GM12878 (cell line): Measurements from ENCODE around the gene TRPM6. TPM values are rescaled to one million over a fixed set of nuclear protein-coding genes. Genes with fewer than 3 reads are reported as not detected.

Source experiments
- ATAC-seq: fragments of 200-7000 bp; cut with Tn5 transposase; 3 replicates; pipeline ENCODE4 v1.9.1; 2020; ENCODE audit warnings: mild to moderate bottlenecking, moderate library complexity
- BruUV-seq: library from RNA; stranded (reverse); fragments of 400-500 nt; replicated peaks from 2 replicates; lab custom pipeline; 2021; lab: Mats Ljungman, UMichigan
- CTCF ChIA-PET: fragments of 300-600 bp; sonication (Branson Sonifier 250); formaldehyde crosslinking; extraction: SDS; loops from one replicate; lab custom pipeline; 2021; ENCODE audit warnings: inconsistent platforms; lab: Yijun Ruan, JAX
- POLR2A ChIA-PET: fragments of 350-600 bp; formaldehyde crosslinking; extraction: SDS; loops from one replicate; lab custom pipeline; 2021; ENCODE audit warnings: inconsistent platforms; lab: Charles Lee
- RAD21 ChIA-PET: fragments of 300-600 bp; sonication (Branson Sonifier 250); formaldehyde crosslinking; loops from one replicate; lab custom pipeline; 2023; ENCODE audit warnings: antibody characterized with exemption; ENCODE audit not compliant: unreplicated experiment; lab: Charles Lee
- SMC1A ChIA-PET: fragments of 300-600 bp; sonication (Branson Sonifier 250); formaldehyde crosslinking; loops from one replicate; lab custom pipeline; 2023; ENCODE audit not compliant: unreplicated experiment, uncharacterized antibody; lab: Charles Lee
- DNase-seq: peaks from one replicate; pipeline ENCODE4 v3.0.0-alpha.2; 2011; ENCODE audit warnings: low read depth, low spot score
- FAIRE-seq: peaks from 3 replicates; lab custom pipeline; 2011; peaks lifted over from hg19 to GRCh38; lab: Jason Lieb, UNC
- H2AFZ ChIP-seq: 2 replicates; pipeline ENCODE4 v1.6.0; 2011; ENCODE audit warnings: low read depth, low read length, control low read depth; ENCODE audit not compliant: control insufficient read depth
- H3K27ac ChIP-seq: 2 replicates; pipeline ENCODE4 v1.5.1; 2011; ENCODE audit warnings: control low read depth; ENCODE audit not compliant: control insufficient read depth, insufficient read depth
- H3K27me3 ChIP-seq, 2 experiments: replicated peaks in 1 of 2; 2 replicates each; pipeline versions ENCODE4 v1.6.0 to v1.6.1; 2011; ENCODE audit warnings: low read length in 1 of 2; ENCODE audit not compliant: control insufficient read depth in 2 of 2, insufficient read depth in 2 of 2
- H3K36me3 ChIP-seq, 2 experiments: 2 replicates each; pipeline ENCODE4 v1.5.1; 2011; ENCODE audit warnings: low read length in 1 of 2; ENCODE audit not compliant: control insufficient read depth in 2 of 2, insufficient read depth in 2 of 2
- H3K4me1 ChIP-seq: 2 replicates; pipeline ENCODE4 v1.6.1; 2011; ENCODE audit warnings: mild to moderate bottlenecking, low read length, moderate library complexity, mixed read lengths; ENCODE audit not compliant: control insufficient read depth, insufficient read depth
- H3K4me2 ChIP-seq: 2 replicates; pipeline ENCODE4 v1.6.0; 2011; ENCODE audit warnings: control low read depth; ENCODE audit not compliant: control insufficient read depth, insufficient read depth
- H3K4me3 ChIP-seq: fragments of 200-600 bp; sonication (generic); 2 replicates; pipeline ENCODE4 v1.5.1; 2016
- H3K79me2 ChIP-seq: 2 replicates; pipeline ENCODE4 v1.6.0; 2011; ENCODE audit warnings: low read length; ENCODE audit not compliant: control insufficient read depth, insufficient read depth
- H3K9ac ChIP-seq: 2 replicates; pipeline ENCODE4 v1.8.0; 2011; ENCODE audit warnings: low read length, control low read depth, mixed read lengths; ENCODE audit not compliant: control insufficient read depth, insufficient read depth
- H3K9me3 ChIP-seq: replicated peaks from 3 replicates; pipeline ENCODE4 v1.5.1; 2011; ENCODE audit warnings: mild to moderate bottlenecking, low read length; ENCODE audit not compliant: control insufficient read depth, insufficient read depth
- H4K20me1 ChIP-seq: 2 replicates; pipeline ENCODE4 v1.6.0; 2011; ENCODE audit not compliant: control insufficient read depth, insufficient read depth
- CHD4 ChIP-seq: fragments of 200-600 bp; sonication (generic); IDR thresholded peaks from 2 replicates; pipeline ENCODE4 v1.6.1; 2016; ENCODE audit warnings: mild to moderate bottlenecking
- E4F1 ChIP-seq: fragments of 450-650 bp; IDR thresholded peaks from 2 replicates; pipeline ENCODE4 v1.6.1; 2018; ENCODE audit warnings: borderline replicate concordance, mild to moderate bottlenecking; ENCODE audit not compliant: partially characterized antibody
- IRF3 ChIP-seq: fragments of 450-650 bp; IDR thresholded peaks from 2 replicates; pipeline ENCODE4 v1.6.1; 2014; ENCODE audit warnings: mild to moderate bottlenecking
- PKNOX1 ChIP-seq: fragments of 450-650 bp; IDR thresholded peaks from 2 replicates; pipeline ENCODE4 v1.6.1; 2016; ENCODE audit warnings: mild to moderate bottlenecking
- RUNX3 ChIP-seq: IDR thresholded peaks from 2 replicates; pipeline ENCODE4 v1.6.1; 2012; ENCODE audit warnings: low read length, inconsistent platforms
- SMARCA5 ChIP-seq: fragments of 450-650 bp; IDR thresholded peaks from 2 replicates; pipeline ENCODE4 v1.6.1; 2017; ENCODE audit warnings: mild to moderate bottlenecking
- SPI1 ChIP-seq: IDR thresholded peaks from 2 replicates; pipeline ENCODE4 v1.6.1; 2011; ENCODE audit warnings: low read depth, mild to moderate bottlenecking, low read length, moderate library complexity, borderline replicate concordance; ENCODE audit not compliant: insufficient read depth
- TARDBP ChIP-seq: IDR thresholded peaks from 2 replicates; pipeline ENCODE4 v1.6.1; 2016; ENCODE audit warnings: borderline replicate concordance
- WRNIP1 ChIP-seq: IDR thresholded peaks from 2 replicates; pipeline ENCODE4 v1.6.1; 2011; ENCODE audit warnings: low read depth, low read length, improper control_type of control experiment, borderline replicate concordance
- ZBTB33 ChIP-seq: fragments of 450-650 bp; IDR thresholded peaks from 2 replicates; pipeline ENCODE4 v1.6.1; 2017; ENCODE audit warnings: mild to moderate bottlenecking
- WGBS: methylation state at CpG from one replicate; pipeline ENCODE4 v1.1.6; 2016; ENCODE audit warnings: low lambda C conversion rate; ENCODE audit not compliant: insufficient replicate concordance, insufficient coverage; ENCODE audit errors: missing lambda C conversion rate; 5-methylcytosine and 5-hydroxymethylcytosine counted together
- in situ Hi-C: fragments of 300-500 bp; cut with MboI; formaldehyde crosslinking; loops from 9 replicates; pipeline ENCODE4 v1.14.3; 2018; ENCODE audit warnings: mixed read lengths
- intact Hi-C: fragments of 100-400 bp; cut with micrococcal nuclease; formaldehyde crosslinking; loops from one replicate; pipeline ENCODE4 v1.14.2; 2022; ENCODE audit not compliant: unreplicated experiment
- polyA plus RNA-seq, 11 experiments: library from polyadenylated mRNA; depleted of rRNA in 4 of 11; unstranded in 6 of 11; stranded (reverse) in 5 of 11; fragments of >200 nt; fragmentation: Nextera tagmentation in 4 of 11; fragmentation: Illumina TruSeq in 1 of 11; extraction: Ambion mirVana in 4 of 11; extraction: Trizol in 1 of 11; gene quantifications; 1 replicate in 1 of 11; 2 replicates in 10 of 11; pipeline versions ENCODE4 v1.2.1 to v1.2.3, GENCODE V29; 2011 to 2016; ENCODE audit warnings: inconsistent platforms in 2 of 11, missing spikeins in 2 of 11, low read depth in 1 of 11
- total RNA-seq, 4 experiments: library from RNA; depleted of rRNA in 3 of 4; stranded (reverse); fragments of >200 nt in 3 of 4; fragmentation: Illumina TruSeq in 1 of 4; extraction: Trizol in 1 of 4; gene quantifications; 2 replicates each; pipeline versions ENCODE4 v1.2.1 to v1.2.3, GENCODE V29; 2013 to 2021
- TF ChIP-seq, protein P1 (sequence below): IDR thresholded peaks from 2 replicates; pipeline ENCODE4 v1.6.1; 2012; ENCODE audit warnings: low read length, inconsistent platforms

TRPM6 gene
- total and polyA plus RNA-seq, 10 of the 15 experiments (the other 5 are each of a cell fraction or from before 2014, with no cell fraction given): under 0.01 to 0.34 (median 0.05) TPM; not detected in 1

GRCh38 chr9:74817281-74817810, 70.4 kb downstream of the TRPM6 start:
- in situ Hi-C loops (no loop called here), intact Hi-C loops (no loop called here)
- TF ChIP-seq PKNOX1 (no peak), RUNX3 (no peak), CHD4 (no peak), SPI1 (no peak), E4F1 (no peak), TARDBP (no peak), IRF3 (no peak), ZBTB33 (no peak), SMARCA5 (no peak), WRNIP1 (no peak)
- TF ChIP-seq, protein P1, sequence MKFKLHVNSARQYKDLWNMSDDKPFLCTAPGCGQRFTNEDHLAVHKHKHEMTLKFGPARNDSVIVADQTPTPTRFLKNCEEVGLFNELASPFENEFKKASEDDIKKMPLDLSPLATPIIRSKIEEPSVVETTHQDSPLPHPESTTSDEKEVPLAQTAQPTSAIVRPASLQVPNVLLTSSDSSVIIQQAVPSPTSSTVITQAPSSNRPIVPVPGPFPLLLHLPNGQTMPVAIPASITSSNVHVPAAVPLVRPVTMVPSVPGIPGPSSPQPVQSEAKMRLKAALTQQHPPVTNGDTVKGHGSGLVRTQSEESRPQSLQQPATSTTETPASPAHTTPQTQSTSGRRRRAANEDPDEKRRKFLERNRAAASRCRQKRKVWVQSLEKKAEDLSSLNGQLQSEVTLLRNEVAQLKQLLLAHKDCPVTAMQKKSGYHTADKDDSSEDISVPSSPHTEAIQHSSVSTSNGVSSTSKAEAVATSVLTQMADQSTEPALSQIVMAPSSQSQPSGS: no peak
- ChIA-PET POLR2A (no interaction called here), RAD21 (no interaction called here), CTCF (interaction anchor here (1.0 to 1.7 kb wide), 2 partner anchors 40 to 45 kb away, joined by 3 to 4 read pairs; no protein-coding TSS in a partner anchor), SMC1A (interaction anchor here (1.0 kb wide), 1 partner anchor 42 kb away, joined by 3 read pairs; no protein-coding TSS in a partner anchor)
- no peak for FAIRE-seq
- Histone ChIP-seq H3K4me2 (no peak overlapping the region), H3K27ac (no peak overlapping the region), H3K9ac (no peak overlapping the region), H3K79me2 (no peaks in the 10 kb centered on the region), H3K27me3 (no peaks in the 10 kb centered on the region), H3K9me3 (no peaks in the 10 kb centered on the region), H2AFZ (no peak overlapping the region), H3K4me1 (no peaks in the 10 kb centered on the region), H3K4me3 (no peak overlapping the region), H3K36me3 (no peaks in the 10 kb centered on the region), H4K20me1 (no peaks in the 10 kb centered on the region)
- DNase-seq: no peak
- BruUV-seq: no TSS peak
- WGBS: 46% methylated on average over 9 of the region's 9 CpGs
- ATAC-seq: no peak
